Measurements from ENCODE around the gene SLC35A3.
"Not testable (repeated sequence)": the region's sequence is repeated elsewhere in the genome, so short reads cannot be mapped to it uniquely, and the experiment has no call there.

Gene SLC35A3

DNA sequence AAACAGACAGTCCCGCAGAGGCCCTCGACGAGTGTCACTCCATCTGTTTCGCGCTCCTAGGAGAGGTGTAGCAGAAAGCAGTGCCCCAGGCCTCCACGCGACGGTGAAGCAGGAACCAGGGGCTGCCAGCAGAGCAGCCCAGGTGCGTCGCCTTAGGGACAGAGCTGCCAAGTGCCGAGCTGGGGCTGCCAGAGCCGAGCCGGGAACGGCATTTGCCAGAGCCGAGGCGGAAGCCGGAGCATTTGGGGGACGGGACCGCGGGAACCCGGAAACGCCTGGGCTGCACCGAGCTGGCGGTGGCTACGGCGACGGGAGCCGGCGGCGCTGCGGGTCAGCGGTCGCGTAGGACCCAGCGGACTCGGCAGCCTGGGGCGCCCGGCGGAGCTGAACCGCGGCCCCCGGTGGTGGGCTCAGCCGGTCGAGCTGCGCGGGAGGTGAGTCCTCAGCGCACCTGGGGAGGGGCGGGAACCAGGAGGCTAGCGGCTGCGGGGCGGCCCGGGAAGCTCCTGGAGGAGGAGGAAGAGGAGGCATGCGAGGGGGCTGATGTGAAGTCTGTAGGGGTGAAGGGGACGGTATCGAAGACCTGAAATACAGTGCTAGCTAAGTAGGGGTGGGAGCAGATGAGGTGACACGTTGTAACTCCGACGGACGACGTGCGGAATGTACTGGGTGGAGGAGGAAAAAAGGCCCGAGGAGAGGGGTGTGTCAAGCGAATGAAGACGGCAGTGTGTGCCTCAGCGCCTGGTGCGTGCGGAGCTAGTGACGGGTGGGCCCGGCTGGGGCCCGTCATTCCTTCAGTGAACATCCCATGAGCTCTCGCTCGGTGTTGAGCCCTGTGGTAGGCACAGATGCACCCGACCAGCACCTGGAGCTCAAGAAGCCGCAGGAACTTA, at the start of gene SLC35A3:
Gene SLC35A3 (plus strand): TSS at position 268 of the 893 bp plus-strand sequence. CDS start 23,559 bp downstream, outside the sequence.
- DNase-seq, result peak; percentile 88

DNA sequence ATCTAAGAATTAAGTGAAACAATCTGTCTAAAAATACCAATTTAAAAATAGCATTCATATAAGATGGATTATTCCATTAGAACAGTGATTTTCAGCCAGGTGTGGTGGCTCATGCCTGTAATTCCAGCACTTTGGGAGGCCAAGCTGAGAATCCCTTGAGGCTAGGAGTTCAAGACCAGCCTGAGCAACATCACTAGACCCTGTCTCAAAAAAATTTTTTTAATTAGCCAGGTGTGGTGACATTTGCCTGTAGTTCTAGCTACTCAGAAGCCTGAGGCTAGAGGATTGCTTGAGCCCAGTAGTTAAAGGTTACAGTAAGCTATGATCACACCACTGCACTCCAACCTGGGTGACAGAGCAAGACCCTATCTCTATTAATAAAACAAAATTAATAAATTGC, 35.0 kb upstream of the SLC35A3 start:
- no peak for DNase-seq

DNA sequence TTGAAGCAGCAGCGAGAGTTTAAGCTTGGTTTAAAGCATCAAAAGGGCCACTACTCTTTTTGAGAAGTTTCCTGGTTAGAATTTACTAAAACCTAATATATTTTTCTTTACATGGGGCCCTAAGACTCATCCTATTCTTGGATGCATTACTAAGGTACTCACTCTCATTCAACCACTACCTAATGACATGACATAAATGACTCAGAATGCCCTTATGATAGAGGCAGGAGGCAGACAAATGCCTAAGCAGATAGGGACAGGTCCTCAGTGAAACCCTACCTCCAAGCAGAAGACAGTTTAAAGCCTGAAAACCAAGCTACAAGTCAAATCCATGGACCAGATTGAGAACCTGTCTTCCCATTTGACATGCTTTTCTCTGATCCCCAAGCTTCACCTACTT, 34.3 kb upstream of the SLC35A3 start:
- DNase-seq, result no peak

DNA sequence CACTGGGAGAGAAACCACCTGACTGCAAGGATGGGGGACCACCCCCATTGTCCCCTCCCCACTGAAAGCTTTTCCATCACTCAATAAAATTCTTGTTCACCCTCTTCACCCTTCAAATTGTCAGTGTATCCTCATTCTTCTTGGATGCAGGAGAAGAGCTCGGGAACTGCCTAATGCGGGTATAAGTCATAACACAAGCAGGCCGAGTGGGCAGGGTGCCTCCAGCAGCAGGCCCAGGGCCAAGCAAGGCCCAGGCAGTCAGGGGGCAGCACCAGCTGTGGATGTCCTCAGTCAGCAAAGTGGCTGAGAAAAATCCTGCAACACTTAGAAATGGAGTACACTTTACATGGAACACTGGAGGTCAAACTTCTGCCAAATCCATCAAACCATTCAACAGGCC, 33.7 kb upstream of the SLC35A3 start:
- DNase-seq, result no peak

DNA sequence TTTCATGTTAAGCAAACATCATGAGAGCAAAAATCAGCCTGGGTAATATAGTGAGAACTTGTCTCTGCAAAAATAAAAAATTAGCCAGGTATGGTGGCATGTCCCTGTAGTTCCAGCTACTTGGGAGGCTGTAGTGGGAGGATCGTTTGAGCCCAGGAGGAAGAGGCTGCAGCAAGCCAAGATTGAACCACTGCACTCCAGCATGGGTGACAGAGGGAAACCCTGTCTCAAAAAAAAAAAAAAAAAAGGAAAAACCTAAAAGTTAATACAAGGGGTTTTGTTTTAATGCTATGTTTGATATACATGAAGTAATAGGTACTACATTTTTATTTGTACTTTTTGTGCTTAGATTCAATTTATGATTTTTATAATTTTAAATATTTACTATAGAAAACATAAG, 27.1 kb upstream of the SLC35A3 start:
- no peak for DNase-seq

DNA sequence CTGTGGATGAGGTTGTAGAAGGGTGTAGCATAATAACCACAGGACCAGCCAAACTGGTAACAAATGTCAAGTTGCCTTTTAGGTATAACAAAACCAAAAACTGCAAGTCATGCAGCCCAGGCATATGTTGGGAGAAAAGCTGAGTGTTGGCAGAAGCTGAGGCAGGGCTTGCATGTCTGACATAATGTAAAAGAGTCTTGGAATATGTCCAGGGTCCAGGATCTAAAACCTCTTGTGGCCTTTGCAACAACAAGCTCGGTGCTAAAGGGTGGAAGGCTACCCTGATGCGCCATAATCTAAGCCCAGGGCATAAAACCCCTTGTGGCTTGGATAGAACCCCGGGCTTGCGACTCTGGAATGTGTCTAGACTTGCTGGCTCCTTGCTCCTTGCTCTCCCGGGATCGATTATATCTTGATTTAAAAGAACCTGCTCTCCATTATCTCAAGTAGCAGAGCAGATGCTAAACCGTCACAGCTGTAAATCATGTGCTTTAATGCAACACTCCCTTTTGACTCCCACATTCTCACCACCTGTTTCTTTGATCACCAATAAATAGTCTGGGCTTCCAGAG, 26.5 kb upstream of the SLC35A3 start:
- DNase-seq, result no peak

DNA sequence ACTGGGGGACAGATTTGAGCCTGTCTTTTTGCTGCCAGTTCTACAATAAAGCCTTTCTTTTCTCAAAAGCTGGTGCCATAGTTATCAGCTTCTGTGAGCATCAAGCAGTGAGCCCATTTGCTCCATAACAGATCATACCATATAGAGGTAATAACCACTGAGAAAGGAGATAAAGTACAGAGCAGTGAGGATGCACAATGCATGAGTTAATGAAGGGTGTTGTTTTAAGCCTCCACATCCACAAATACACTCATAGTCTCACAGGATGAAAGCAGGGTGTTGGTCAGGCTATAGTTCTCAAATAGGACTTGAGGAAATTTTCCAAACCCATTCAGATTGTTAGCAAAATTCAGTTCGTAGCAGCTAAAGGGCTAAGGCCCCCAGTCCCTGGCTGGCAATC, 25.6 kb upstream of the SLC35A3 start:
- DNase-seq, result no peak

DNA sequence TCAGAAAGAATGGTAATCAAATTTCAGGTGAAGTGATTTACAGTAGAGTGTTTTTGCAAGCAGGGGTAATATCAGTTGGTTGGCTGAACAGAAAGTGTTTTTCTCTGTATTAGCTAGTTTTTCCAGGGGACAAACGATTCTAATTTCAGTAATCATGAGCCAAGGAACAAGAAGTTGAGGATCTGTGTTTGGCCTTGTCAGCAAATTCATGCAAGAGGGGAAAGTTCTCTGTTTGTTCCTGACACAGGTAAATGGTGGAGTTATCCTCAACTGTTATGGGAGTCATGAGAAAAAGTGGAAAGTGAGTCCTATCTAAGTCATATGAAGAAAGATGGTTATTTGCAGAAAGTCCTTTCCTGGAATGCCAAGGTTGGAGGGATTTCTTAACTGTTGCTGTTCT, 24.6 kb upstream of the SLC35A3 start:
- DNase-seq, result no peak

DNA sequence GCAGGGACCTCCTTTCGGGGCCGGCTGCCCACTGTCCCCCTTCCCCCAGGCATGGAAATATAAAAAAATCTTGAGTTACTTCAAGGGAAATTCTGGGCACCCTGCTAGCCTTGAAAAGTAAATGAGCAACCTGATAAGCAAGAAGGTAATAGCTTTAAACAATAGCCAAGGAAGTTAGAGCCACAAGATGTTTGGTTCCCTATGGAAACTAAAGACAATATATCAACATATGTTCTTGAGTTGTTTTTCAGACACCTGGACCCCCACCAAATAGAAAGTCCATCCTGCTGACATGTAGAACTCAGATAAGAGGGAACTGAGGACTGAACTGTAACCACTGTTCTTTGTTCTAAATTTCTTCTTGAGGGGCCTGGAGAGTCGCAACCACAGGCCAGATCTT, 19.3 kb upstream of the SLC35A3 start:
- DNase-seq, result no peak

DNA sequence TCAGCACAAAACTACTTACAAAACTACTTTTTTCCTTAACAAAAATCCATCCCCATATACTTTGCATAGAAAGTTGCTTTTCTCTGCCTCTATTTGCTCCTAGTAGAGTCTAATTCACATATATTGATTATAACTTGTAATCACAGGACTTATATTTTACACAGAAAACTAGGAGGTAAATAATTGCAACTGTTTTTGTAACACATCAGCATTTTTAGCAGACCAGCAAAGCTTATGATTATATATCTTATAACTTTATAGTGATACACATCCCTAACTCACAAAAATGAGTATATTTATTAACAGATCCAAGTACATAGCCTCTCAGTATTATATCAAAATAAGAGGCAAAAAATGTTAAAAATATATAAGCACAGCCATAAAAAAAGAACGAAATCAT, 17.3 kb upstream of the SLC35A3 start:
- no peak for DNase-seq

DNA sequence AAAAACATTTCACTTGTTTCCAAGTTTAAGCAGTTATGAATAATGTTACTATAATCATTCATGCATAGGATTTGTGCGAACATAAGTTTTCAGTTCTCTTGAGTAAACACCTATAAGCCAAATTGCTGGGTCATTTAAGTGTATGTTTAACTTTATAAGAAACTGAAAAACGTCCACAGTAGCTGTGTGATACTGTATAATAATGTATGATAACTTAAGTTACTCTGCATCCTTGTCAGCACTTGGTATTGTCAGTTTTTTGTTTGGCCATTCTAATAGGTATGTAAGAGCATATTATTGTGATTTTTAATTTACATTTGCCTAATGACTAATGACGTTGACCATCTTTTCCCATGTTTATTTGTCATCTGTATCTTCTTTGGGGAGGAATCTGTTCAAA, 14.4 kb upstream of the SLC35A3 start:
- no peak for DNase-seq

DNA sequence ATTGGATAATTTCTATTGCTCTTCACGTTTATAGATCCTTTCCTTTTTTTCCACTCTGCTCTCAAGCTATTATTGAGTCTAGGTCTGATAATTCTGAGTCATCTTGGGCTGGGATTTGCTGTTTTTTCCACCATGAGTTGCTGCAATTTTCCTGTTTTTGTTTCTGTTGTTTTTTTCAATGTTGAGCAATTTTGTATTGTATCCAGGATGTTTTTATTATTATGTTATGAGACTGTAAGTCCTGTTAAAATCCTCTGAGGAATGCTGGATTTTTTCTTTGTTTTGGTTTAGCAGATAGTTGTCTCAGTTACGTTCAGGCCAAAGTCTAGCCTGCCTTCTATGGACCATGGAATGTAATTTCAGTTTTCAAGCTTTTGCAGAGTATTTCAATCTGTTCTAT, 13.0 kb upstream of the SLC35A3 start:
- DNase-seq, result no peak

DNA sequence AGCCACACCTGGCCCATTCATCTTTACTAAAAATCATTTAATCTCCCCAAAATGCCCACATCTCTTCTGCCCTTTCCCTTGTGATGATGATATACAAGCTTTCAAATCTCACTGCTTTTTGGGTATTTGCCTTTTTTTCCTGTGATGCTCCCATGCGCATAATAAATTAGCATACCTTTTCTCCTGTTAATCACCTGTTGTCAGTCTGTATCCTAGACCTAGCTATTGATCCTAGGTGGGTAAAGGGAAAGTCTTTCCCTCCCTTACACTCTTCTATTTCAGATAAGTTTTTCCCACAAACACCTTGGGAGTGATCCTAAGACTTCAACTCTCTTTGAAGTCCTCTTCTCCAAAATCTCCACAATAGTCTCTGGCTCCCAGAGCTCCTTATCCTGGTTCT, 12.0 kb upstream of the SLC35A3 start:
- no peak for DNase-seq

DNA sequence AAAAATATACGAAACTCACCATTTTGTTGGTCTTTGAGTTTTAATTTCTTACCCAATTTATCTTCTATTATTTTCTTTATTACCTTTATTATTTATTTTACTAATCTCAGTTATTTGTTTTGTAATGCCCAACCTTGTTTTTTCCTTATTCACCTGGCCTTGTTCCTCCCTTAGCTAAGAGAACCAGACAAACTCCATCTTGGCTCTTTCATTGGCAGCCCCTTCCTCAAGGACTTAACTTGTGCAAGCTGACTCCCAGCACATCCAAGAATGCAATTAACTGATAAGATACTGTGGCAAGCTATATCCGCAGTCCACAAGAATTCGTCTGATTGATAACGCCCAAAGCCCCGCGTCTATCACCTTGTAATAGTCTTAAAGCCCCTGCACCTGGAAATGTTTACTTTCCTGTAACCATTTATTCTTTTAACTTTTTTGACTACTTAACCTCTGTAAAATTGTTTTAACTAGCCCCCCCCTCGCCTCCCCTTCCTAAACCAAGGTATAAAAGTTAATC, 10.5 kb upstream of the SLC35A3 start:
- DNase-seq, result not testable (repeated sequence)

DNA sequence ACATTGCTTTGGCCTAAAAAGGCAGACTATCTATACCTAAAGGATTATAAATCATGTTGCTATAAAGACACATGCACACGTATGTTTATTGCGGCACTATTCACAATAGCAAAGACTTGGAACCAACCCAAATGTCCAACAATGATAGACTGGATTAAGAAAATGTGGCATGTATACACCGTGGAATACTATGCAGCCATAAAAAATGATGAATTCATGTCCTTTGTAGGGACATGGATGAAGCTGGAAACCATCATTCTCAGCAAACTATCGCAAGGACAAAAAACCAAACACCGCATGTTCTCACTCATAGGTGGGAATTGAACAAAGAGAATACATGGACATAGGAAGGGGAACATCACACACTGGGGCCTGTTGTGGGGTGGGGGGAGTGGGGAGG, 9.5 kb upstream of the SLC35A3 start:
- DNase-seq, result not testable (repeated sequence)

DNA sequence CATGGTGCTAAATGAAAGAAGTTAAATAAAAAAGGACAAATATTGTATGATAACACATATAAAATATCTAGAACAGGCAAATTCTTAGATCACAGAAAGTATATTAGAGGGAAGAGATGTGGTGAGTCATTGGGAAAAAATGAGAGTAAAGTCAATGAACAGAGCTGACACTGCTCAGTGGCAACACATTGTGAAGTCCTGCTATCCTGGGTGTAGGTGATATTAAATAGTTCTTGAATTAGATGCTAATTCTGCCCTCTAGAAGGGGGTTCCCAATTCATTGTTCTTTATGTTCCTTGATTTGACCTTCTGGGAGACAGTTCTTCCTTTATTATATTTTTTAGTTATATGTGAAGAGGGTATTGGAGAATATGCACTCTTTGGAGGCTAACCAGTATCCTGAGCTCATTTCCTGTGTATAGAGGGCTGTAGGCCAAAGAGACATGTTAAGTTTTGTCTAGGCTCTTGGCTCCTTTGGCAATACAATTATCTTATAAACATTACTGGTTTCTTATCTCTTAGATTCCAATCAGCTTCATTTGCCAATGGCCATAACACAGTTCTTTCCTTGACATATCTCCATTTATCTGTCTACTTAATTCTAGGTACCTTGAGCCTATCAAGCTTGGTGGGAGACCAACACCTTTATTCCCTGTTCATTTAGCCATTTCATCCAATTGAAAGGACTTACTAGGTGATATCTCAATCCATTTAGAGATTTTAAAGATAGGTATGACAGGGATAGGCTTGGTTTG, 6.6 kb upstream of the SLC35A3 start:
- DNase-seq, result no peak

DNA sequence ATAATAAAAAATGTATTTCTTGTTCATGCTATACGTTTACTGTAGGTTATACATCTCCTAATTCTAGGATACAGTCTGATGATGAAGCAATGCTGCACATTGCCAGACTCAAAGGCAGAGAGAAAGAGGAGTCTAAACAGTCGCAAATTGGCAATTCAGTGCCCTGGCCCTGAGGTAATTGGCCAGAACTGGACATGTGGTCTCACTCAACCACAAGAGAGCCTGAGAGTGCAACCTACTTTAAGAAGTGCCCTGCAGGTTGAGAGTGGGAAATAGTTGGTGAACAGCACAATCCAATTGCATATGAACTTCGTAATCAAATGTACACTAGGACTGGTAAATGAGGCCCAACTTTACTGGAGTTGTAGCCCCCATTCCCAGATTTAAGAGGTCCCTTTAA, 5.0 kb upstream of the SLC35A3 start:
- no peak for DNase-seq

DNA sequence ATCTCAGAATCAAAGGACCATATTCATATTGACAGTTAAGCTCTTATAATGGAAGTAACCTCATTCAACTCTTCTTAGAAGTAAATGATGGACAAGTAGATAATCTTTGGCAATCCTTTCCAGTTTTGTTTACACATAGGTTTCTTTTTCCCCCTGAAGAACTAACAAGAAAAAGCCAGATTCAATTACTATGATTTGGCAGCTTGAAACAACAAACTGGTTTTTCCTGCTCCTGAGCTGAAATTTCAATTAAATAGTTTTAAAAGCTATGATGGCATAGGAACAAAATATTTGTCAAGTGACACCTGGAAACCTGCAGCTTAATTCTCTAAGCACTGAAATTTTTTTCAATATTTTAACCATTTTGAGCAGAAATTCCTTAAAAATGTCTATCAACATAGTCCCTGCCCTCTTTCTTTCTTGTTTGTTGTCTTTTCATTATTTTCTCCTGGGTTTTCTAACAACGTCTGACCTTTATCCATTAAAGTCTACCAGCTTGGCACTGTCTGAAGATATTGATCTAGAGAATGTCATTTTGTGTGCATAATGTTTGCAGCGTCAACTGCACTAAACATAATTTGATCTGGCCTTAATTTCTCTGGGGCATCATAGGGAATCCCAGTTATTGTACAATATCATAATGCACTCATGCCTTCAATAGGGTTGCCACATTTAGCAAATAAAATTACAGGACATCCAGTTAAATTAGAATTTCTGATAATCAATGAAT, 4.0 kb upstream of the SLC35A3 start:
- DNase-seq, result no peak

DNA sequence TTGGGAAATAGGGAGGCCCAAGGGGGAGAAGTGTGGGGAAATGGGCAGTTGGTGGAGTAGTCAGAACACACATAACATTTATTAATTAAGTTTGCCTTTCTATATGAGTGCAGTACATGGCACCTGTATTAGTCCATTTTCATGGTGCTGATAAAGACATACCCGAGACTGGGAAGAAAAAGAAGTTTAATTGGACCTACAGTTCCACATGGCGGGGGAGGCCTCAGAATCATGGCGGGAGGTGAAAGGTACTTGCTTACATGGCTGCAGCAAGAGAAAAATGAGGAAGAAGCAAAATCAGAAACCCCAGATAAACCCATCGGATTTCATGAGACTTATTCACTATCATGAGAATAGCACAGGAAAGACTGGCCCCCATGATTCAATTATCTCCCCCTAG, 1.6 kb upstream of the SLC35A3 start:
- DNase-seq, result no peak

DNA sequence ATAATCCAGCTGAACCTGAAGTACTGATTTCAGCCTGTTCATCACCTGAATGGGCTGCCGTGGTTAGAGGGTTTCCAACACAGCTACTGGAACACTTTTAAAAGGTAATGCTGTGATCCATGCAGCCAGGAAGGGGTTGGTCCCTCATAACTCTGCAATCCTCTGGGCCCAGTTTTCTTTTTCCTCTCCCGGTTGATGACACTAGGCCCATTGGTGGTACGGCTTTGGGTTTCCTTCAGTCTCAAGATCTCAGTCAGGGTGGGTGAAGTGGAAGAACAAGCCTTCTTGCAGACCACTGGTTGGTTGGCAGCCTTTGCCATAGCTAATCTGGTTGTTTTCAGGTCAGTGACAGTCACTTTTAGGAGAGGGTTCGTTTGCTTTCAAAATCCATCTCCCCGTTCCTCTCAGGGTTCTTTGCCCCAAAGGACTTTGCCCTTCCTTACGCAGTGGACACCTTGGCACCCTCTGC, 502 bp upstream of the SLC35A3 start:
- DNase-seq, result no peak

DNA sequence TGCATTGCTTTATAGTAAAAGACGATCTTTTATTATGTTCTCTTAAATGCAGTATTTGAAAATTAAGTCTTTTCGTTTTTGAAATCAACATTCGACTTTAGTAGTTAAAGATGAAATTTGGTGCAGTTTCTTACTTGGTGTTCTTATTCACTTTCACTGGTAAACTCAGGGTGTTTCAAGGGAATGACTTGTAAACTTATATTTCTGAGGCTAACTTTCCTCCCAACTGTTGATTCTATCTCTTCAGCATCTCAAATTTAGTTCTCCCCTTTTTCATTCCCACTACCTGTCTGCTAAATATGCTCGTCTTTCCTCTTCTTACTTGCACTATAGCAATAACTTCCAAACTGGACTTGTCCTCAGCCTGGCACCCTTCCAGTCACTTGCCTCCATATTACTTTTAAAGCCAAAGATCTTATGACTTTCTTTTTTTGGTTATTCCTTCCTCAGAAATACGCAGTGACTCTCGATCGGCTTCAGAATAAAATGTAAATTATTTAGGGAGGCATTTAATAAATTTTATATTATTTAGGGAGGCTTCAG, 988 bp downstream of the SLC35A3 start:
- DNase-seq, result no peak

DNA sequence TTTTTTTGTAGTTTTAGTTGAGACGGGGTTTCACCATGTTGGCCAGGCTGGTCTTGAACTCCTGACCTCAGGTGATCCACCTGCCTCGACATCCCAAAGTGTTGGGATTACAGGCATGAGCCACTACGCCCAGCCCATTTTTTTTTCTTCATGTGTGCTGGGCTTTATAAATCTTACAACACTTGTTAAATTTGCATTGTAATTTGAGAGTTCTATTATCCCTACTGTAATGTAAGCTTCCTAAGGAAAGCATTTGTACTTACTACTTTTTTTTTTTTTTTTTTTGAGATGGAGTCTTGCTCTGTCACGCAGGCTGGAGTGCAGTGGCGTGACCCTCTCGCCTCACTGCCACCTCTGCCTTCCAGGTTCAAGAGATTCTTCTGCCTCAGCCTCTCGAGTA, 2.3 kb downstream of the SLC35A3 start:
- DNase-seq, result not testable (repeated sequence)

DNA sequence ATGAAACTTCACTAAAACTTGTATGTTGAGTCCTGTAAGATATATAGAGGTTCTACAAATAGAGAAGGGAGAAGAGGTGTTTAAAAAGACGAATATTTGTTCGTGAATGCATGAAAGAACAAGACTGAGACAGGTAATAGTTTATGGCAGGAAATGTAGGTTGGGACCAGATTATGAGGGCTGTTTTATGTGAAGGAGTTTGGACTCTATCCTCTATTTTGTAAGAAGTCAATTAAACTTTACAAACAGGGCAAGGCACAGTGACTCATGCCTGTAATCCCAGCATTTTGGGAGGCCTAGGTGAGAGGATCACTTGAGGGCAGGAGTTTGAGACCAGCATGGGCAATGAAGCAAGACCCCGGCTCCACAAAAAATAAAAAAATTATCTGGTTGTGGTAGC, 5.7 kb downstream of the SLC35A3 start:
- DNase-seq, result no peak
